ENCODE results near the gene GMDS. TPM values are rescaled to one million over a fixed set of nuclear protein-coding genes. Genes with fewer than 3 reads are reported as not detected.

Gene GMDS
- polyA plus RNA-seq, 1 donor (not counting 4 experiments of a cell fraction or from before 2014, with no cell fraction given), result 22.1 TPM

DNA sequence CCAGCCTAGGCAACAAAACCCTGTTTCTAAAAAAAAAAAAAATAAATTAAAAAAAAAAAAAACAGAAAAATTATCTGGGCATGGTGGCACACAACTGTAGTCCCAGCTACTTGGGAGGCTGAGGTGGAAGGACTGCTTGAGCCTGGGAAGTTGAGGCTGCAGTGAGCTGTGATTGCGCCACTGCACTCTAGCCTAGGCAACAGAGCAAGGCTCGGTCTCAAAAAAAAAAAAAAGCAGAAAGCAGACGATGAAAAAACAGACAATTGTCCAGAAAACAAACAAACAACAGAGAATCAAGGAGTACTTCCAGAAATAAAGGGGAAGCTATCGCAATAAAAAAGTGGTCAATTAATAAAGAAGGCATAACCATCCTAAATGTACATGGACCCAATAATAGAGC is 229.4 kb downstream of the GMDS start:
- DNase-seq (ENCODE audit: low read depth, low spot score) (no peak), FAIRE-seq (no peak)
- H3K4me2 ChIP-seq (ENCODE audit: control insufficient read depth, extremely low read depth, insufficient read depth, low read depth, low read length), result no peak overlapping the region
- no peaks in the 10 kb centered on the region for H4K20me1 ChIP-seq (ENCODE audit: control insufficient read depth, extremely low read depth, insufficient read depth, low read length)
- no peaks in the 10 kb centered on the region for H3K36me3 ChIP-seq (ENCODE audit: control insufficient read depth in 2 of 2, extremely low read depth in 1 of 2, insufficient read depth in 2 of 2, low read length in 2 of 2)
- H3K9me3 ChIP-seq (ENCODE audit: control insufficient read depth, low read depth, low read length), result peaks cover 3% of the 10 kb centered on the region
- H3K79me2 ChIP-seq (ENCODE audit: control insufficient read depth, insufficient read depth, low read length), result no peaks in the 10 kb centered on the region
- no peak overlapping the region for H3K4me3 ChIP-seq (ENCODE audit: control insufficient read depth in 2 of 3, extremely low read depth in 1 of 3, insufficient read depth in 2 of 3, low read depth in 1 of 3, low read length in 3 of 3)
- H2AFZ ChIP-seq (ENCODE audit: control insufficient read depth, low read length), result no peak overlapping the region
- no peak overlapping the region for H3K27ac ChIP-seq (ENCODE audit: control insufficient read depth, insufficient read depth, low read length)
- no peaks in the 10 kb centered on the region for H3K9me1 ChIP-seq (ENCODE audit: control insufficient read depth, extremely low read depth, insufficient read depth, low read length)
- dilution Hi-C loops (cut with MboI; ENCODE audit: extremely low pct_ligation_motif_present, low sequenced_read_pairs), result no loop called here
- TF ChIP-seq, protein P1, sequence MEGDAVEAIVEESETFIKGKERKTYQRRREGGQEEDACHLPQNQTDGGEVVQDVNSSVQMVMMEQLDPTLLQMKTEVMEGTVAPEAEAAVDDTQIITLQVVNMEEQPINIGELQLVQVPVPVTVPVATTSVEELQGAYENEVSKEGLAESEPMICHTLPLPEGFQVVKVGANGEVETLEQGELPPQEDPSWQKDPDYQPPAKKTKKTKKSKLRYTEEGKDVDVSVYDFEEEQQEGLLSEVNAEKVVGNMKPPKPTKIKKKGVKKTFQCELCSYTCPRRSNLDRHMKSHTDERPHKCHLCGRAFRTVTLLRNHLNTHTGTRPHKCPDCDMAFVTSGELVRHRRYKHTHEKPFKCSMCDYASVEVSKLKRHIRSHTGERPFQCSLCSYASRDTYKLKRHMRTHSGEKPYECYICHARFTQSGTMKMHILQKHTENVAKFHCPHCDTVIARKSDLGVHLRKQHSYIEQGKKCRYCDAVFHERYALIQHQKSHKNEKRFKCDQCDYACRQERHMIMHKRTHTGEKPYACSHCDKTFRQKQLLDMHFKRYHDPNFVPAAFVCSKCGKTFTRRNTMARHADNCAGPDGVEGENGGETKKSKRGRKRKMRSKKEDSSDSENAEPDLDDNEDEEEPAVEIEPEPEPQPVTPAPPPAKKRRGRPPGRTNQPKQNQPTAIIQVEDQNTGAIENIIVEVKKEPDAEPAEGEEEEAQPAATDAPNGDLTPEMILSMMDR (optimal IDR thresholded peaks at IDR 0.05 in 1 of 3, IDR thresholded peaks at IDR 0.05 in 1 of 3, conservative IDR thresholded peaks at IDR 0.05 in 1 of 3; ENCODE audit: extremely low read depth in 1 of 3, insufficient read depth in 2 of 3, low read length in 3 of 3), result no peak
- no peak for TF ChIP-seq EZH2 (IDR thresholded peaks at IDR 0.05; ENCODE audit: low read length)
- no peak overlapping the region for H3K9ac ChIP-seq (ENCODE audit: control insufficient read depth, extremely low read depth, insufficient read depth, low read length)
- peaks cover 8% of the 10 kb centered on the region for H3K4me1 ChIP-seq (ENCODE audit: control insufficient read depth, extremely low read depth, insufficient read depth, low read length)
- H3K27me3 ChIP-seq (ENCODE audit: control insufficient read depth, extremely low read depth, insufficient read depth, low read length), result no peaks in the 10 kb centered on the region

DNA sequence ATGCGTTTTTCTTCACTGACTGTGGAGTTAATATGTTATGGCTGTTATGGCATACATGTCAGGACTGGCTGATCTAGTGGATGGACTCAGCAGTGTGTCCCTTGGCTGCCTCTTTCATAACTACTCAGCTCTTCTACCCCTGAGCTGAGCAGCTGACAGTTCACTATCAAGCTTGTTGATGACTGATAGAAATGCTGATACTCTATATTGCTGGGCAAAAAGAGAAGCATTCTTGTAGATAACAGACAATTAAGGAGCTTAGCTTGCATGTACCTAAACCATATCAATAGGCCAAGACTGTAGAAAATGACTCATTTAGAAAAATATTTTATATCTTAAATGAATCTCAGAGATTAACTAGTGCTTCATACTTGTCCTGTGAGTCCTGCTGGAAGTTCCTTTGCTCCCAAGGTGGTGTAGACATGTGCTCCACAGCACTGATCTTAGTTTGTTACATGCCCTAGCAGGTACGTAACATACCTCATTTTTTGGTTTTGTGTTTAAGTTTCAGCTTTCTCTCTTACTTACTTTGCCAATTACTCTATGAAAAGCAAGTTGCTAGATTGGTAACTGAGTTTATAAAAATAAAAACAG is 236.9 kb downstream of the GMDS start:
- Histone ChIP-seq H3K36me3 (ENCODE audit: control insufficient read depth in 2 of 2, extremely low read depth in 1 of 2, insufficient read depth in 2 of 2, low read length in 2 of 2) (no peaks in the 10 kb centered on the region), H4K20me1 (ENCODE audit: control insufficient read depth, extremely low read depth, insufficient read depth, low read length) (no peaks in the 10 kb centered on the region), H3K4me2 (ENCODE audit: control insufficient read depth, extremely low read depth, insufficient read depth, low read depth, low read length) (peak overlapping the region; percentile 68), H3K27me3 (ENCODE audit: control insufficient read depth, extremely low read depth, insufficient read depth, low read length) (no peaks in the 10 kb centered on the region), H3K4me1 (ENCODE audit: control insufficient read depth, extremely low read depth, insufficient read depth, low read length) (peaks cover 13% of the 10 kb centered on the region), H3K9me3 (ENCODE audit: control insufficient read depth, low read depth, low read length) (no peaks in the 10 kb centered on the region), H3K9me1 (ENCODE audit: control insufficient read depth, extremely low read depth, insufficient read depth, low read length) (no peaks in the 10 kb centered on the region), H3K79me2 (ENCODE audit: control insufficient read depth, insufficient read depth, low read length) (no peaks in the 10 kb centered on the region), H3K27ac (ENCODE audit: control insufficient read depth, insufficient read depth, low read length) (peak overlapping the region; percentile 40), H3K9ac (ENCODE audit: control insufficient read depth, extremely low read depth, insufficient read depth, low read length) (no peak overlapping the region), H3K4me3 (ENCODE audit: control insufficient read depth in 2 of 3, extremely low read depth in 1 of 3, insufficient read depth in 2 of 3, low read depth in 1 of 3, low read length in 3 of 3) (no peak overlapping the region), H2AFZ (ENCODE audit: control insufficient read depth, low read length) (peak overlapping the region; percentile 59)
- FAIRE-seq, result peak; percentile 92
- DNase-seq (ENCODE audit: low read depth, low spot score), result peak; percentile 30
- TF ChIP-seq, protein P1 (optimal IDR thresholded peaks at IDR 0.05 in 1 of 3, IDR thresholded peaks at IDR 0.05 in 1 of 3, conservative IDR thresholded peaks at IDR 0.05 in 1 of 3; ENCODE audit: extremely low read depth in 1 of 3, insufficient read depth in 2 of 3, low read length in 3 of 3), result no peak
- TF ChIP-seq EZH2 (IDR thresholded peaks at IDR 0.05; ENCODE audit: low read length), result no peak
- dilution Hi-C loops (cut with MboI; ENCODE audit: extremely low pct_ligation_motif_present, low sequenced_read_pairs), result no loop called here

Data from keratinocyte (primary cell).